ENCODE measurements around the gene SORCS2.

The SORCS2 gene

GRCh38 chr4:7414736-7415510 lies 222.6 kb downstream of the SORCS2 start:
- no peak for DNase-seq (ENCODE audit: low read depth in 2 of 2)

DNA sequence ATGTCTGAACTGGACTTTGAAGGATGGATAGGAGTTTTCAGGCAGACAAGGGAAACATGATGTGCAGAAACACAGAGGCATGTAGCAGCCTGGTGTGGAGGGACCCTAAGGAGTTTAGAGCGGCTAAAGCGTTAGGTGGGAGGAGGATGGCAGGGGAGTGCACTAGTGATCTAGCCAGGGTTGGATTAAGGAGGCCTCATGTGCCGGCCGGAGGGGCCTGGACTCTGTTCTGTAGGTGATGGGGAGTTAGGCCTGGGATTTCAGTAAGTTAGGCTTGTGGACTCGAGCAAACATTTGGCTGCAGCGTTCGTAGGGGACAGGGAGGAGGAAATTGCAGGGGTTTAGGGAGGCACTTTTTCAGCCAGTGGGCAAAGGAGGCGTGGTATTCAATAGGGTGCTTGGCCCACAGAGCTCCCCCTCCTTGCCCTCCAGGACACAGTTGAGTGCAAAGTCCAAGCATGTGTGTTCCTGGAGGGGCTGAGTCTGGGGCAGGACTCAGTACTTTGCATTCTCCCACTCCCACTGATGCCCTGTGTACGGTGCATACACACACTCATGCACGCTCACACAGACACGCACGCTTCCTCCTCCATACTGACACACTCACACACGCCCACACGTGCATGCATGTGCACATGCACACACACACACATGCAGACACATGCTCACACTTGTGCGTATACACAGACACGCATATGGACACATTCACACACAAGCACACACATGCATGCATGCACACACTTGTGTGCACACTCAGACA lies 223.8 kb downstream of the SORCS2 start:
- no peak for DNase-seq (ENCODE audit: low read depth in 2 of 2)

DNA sequence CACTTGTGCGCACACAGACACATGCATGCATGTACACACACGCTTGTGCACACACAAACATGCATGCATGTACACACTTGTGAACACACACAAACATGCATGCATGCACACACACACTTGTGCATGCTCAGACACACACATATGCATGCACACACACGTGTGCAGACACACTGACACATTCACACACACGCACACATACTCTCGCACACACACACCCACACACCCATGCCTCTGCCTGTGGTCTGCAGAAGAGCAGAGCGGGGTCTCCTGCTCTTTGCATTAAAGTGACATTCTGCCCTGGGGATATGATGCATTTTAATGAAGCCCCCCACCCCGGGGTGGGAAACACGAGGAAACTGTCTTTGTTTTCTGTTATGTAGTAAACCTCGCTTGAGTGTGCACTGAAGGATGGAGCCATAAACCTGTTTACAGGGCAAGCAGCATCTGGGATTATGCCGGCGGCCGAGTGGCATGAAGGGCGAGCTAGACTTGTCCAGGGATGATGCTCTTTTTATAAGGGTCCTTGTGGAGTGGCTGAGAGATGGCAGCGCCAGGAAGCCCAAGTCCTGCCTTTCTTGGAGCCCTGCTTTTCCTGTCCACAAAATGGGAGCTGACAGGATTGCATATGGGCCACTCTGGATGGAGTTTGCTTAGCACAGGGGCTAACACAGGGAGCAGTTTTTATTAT lies 224.6 kb downstream of the SORCS2 start:
- no peak for DNase-seq (ENCODE audit: low read depth in 2 of 2)

- DNase-seq (ENCODE audit: low read depth in 2 of 2): no peak
Measured at GRCh38 chr4:7417639-7418038, 225.3 kb downstream of the SORCS2 start.

DNA sequence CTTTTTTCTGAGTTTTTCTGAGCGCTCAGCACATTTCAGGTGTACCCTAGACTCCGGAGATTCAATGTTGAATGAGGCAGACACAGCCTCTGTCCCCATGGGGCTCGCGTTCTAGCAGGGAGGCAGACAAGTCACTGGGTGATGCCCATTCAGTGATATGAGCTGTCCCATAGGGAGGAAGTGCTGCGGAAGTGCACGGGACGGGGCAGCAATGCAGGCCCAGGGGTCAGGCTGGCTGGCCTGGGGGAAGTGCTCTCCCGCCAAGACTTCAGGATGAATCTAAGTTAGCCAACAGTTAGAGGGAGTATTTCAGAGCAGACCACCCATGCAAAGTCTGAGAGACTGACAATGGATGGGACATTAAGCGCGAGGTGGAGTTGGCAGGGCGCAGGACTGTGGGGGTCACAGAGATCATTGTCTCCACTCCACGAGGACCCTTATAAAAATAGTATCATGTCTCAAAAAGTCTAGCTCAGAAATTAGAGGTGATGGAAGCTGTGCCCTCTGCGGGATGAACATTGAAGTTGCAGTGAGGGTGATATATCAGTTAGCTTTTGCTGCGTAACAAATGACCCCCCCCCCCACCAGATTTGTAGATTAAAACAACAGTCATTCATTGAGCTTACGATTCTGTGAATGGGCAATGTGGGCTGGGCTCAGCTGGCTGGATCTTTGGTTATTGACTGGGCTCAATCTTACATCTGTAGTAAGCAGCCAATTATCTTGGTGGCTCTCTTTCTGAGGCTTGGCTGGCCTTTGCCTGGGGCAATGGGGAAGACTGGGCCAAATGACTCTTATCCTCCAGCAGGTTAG lies 226.0 kb downstream of the SORCS2 start:
- DNase-seq (ENCODE audit: low read depth in 2 of 2): no peak

DNA sequence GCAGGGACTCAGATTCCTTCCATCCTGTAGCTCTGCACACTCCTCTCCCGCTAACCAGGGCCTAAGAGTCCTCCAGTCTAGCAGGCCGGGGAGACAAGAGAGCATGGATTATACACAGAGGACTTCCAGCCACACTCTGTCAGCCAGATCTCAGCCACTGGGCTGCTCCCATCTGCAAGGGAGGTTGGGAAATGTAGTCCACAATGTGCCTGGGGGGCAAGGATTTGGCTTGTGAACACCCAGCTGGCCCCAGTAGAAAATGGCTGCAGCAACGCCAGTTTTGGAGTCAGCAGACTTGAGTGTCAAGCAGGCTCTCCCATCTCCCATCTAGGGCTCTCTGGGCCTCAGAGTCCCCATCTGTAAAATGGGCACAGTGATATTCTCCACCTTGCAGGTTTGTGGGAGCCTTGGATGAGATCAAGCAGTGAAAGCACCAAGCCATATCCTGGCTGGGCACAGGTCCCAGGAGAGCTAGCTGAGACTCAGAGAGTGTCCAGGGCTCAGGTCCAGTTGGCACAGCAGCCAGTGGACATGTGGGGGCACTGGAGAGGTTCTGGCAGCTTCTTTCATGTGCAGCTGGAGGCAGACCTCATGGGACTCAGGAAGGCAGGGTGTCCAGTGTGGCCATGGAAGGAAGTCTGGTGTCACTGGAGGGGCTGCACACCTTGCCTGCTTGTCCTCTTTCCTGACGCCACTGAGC lies 227.8 kb downstream of the SORCS2 start:
- DNase-seq (ENCODE audit: low read depth in 2 of 2): no peak

GRCh38 chr4:7420661-7421040 lies 228.3 kb downstream of the SORCS2 start:
- DNase-seq (ENCODE audit: low read depth in 2 of 2): no peak

GRCh38 chr4:7421356-7422150 lies 229.2 kb downstream of the SORCS2 start:
- no peak for DNase-seq (ENCODE audit: low read depth in 2 of 2)

DNA sequence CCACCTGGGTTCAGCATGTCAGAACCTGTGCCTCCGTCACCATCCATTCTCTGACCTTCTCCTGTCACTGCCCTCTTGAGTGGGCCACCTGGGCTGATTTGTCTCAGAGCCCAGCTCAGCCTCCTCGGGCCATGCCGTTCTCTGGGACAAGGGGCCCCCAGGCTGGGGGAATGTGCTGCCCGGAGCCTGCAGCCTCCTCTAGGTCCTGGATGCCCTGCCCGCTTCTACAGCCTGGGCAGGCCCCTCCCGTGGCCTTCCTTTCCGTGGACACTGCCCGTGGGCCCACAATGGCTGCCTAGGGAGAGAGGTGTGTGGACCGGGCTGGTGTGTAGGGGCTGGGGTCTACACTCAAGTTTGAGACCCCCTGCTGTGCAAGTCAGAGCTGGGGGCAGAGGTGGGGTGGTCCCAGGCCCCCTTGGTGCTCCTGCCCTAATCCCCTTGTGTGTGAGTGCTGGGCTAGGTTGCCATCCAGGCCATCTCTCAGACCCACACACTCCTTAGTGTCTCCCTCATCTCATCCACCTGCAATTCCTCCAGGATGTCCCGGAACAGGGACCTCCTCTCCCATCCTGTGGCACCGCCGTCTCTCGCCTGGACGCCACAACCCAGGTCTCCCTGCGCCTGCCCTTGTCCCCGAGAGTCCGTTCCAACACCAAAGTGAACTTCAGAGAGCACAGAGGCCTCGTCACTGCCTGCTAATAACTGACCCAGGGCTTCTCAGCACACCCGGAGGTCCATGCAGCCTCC lies 230.0 kb downstream of the SORCS2 start:
- no peak for DNase-seq (ENCODE audit: low read depth in 2 of 2)

DNA sequence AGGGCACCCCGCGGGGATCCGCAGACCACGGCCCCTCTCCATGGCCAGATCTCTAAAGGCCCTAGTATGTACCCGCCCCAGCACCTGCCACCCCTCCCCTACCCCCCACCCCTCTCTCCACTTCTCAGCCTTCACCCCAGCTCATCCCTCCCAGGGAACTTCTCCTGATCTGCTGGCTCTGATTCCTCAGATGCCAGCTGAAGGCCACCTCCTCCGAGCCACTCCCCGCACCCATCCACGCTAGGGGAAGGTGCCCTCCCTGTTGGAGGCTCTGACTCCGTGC lies 230.5 kb downstream of the SORCS2 start:
- DNase-seq (ENCODE audit: low read depth in 2 of 2): no peak

DNA sequence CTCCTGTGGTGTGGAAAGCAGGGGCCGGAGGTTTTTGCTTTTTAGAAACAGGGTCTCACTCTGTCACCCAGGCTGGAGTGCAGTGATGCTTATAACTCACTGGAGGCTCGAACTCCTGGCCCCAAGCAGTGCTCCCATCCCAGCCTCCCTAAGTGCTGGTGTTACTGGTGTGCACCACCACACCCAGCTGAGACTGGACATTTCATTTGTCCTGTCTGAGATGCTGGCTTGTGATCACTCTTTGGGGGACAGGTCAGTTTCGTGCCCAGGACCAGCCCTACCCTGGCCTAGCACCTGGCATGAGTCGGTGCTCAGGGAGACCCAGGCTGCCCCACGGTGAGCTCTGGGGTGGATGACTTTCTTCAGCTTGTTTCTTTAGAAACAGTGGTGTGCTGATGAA lies 231.1 kb downstream of the SORCS2 start:
- DNase-seq (ENCODE audit: low read depth in 2 of 2): no peak

DNA sequence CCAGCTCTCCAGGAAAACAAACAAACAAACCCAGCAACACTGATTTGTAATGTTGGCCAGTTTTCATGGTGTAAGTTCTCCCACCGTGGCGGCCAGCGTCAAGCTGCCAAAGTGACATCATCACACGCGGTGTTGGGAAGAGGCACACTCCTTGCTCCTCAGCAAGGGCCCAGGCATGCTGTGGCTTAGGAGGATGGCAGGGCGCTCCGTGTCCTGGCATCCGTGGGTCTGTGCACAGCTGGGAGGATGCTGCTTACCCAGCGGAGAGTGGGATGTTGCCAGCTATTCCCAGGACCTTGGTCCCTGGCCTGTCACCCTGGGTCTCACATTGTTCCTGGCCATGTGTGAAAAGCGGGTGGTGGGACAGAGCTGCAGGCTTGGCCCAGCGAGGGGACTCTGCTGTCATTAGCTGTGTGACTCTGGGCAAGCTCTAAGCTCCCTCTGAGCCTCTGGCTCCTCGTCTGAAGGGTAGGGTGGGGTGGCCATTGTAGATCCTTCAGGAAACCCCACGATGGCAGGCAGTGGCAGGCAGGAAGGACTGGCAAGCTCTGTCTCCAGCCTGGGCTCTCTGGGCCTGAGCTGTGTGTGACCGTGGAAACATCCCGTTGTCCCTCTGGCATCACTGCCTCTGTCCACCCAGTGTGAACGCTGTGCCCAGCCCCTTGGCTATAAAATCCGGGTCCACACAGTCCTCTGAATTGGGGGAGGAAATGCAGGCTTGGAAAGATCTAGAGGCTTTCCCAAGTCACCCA lies 231.6 kb downstream of the SORCS2 start:
- DNase-seq (ENCODE audit: low read depth in 2 of 2): no peak

GRCh38 chr4:7424553-7425111 lies 232.3 kb downstream of the SORCS2 start:
- no peak for DNase-seq (ENCODE audit: low read depth in 2 of 2)

- DNase-seq (ENCODE audit: low read depth in 2 of 2): no peak
Measured at GRCh38 chr4:7425124-7425523, 232.8 kb downstream of the SORCS2 start.

DNA sequence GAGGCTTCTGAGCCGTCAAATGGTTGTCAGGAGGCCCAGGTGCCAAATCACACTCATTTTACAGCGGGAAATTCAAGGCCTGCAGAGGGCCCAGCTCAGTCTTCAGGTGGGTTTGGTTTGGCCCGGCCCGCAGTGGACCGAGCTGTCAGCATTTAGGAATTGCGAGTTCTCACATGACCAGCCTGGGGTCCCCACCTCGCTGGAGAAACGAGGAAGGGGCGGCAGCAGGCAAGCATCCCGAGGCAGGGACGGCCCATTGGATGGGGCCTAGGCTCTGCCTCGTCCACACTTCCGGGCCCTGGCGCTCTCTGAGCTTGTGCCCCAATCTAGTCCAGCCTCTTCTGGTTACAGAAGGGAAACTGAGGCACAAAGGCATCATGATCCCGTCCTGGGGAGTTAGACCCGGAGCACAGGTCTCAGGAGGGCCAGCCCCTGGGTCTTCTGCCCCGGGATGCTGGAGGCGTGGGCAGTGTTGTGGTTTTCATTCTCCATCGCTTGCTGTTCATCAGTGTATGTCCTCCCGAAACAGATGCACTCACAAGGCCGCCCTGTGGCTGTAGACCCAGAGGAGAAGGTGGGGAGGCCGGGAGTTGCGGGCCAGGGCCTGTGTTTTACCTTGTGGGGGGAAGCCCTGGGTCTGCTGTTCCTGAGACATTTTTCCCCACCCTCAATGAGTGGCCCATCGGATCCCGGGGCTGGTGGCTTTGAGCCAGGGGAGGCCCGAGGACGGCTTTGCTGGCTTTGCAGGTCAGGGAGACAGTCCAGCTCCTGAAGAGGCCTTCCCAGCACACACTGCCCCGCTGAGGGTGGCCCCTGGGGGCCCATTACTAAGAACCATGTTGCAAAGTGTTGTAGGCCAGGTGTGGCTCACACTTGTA lies 233.5 kb downstream of the SORCS2 start:
- DNase-seq (ENCODE audit: low read depth in 2 of 2): no peak

DNA sequence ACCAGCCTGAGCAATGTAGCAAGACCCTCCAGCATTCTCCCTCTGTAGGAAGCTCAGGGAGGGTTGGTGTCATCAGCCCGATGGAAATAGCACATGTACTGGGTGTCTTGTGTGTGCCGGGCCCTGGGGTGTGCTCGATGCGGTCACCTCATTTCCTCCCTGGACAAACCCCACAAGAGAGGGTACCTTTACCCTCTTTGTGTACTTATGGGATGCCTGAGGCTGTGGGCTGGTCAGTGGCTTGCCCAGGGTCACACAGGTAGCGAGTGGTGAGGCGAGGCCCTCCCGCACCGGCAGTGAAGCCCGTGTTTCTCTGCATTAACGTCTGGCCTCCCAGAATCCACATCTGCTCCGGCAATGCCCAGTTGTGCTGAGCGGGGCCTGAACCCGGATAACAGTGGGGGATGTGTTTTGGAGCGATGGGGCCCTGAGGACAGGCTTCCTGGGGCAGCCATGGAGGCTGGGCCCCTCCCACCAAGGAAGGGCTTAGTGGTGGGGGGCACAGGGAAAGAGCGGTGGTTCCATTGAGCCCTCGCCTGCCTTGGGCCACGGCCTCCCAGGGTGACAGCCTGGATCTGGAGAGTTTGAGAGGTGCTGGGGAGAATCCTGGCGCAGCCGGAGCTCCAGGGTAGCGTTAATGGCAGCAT lies 234.3 kb downstream of the SORCS2 start:
- DNase-seq (ENCODE audit: low read depth in 2 of 2): no peak

DNA sequence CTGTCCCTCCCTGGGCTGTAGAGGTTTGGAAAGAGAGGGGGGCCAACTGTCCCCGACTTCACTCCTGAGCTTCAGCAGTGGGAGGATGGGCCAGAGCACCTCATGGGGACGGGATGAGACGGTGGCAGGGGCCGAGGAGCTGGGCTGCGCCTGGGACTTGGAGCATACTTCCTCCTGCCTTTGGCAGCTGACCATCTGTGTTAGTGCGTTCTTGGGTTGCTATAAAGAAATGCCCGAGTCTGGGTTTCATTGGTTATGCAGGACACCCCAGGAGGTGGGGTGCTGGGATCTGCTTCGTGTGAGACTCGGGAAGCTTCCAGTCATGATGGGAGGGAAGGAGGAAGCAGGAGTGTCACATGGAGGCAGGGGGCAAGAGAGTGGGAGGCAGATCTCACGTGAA lies 235.0 kb downstream of the SORCS2 start:
- DNase-seq (ENCODE audit: low read depth in 2 of 2): no peak
